ENCODE measurements around the gene CFAP251.

CFAP251 gene

GRCh38 chr12:122051231-122051876, 133.0 kb downstream of the CFAP251 start:
- DNase-seq = no peak

- DNase-seq = no peak
Measured at GRCh38 chr12:122052285-122052684, 133.9 kb downstream of the CFAP251 start.
